K562 (cell line): ENCODE results near the gene NTM. TPM values are rescaled to one million over a fixed set of nuclear protein-coding genes. Genes with fewer than 3 reads are reported as not detected.

ENCODE experiments used
- ATAC-seq: fragments of 200-7000 bp; cut with Tn5 transposase; 3 replicates; pipeline ENCODE4 v1.9.1; 2020; ENCODE audit warnings: moderate library complexity
- BruUV-seq: library from RNA; stranded (reverse); fragments of 400-500 nt; replicated peaks from 2 replicates; lab custom pipeline; 2021; lab: Mats Ljungman, UMichigan
- CTCF ChIA-PET: fragments of 300-600 bp; formaldehyde crosslinking; extraction: SDS; loops from one replicate; lab custom pipeline; 2021; ENCODE audit warnings: low intra/inter-chr PET ratio; lab: Yijun Ruan, JAX
- POLR2A ChIA-PET: fragments of 300-600, 350-650 bp; sonication (Branson Sonifier 250); formaldehyde crosslinking; extraction: SDS; loops from one replicate; lab custom pipeline; 2021; ENCODE audit warnings: antibody characterized with exemption, inconsistent platforms; lab: Yijun Ruan, JAX
- DNase-seq, 4 experiments: peaks; one replicate each; pipeline versions ENCODE4 v3.0.0 to v3.0.0-alpha.2; 2011 to 2018; ENCODE audit warnings: low spot score in 3 of 4, mixed read lengths in 3 of 4; ENCODE audit errors: extremely low read depth in 1 of 4
- FAIRE-seq: peaks from 2 replicates; lab custom pipeline; 2011; peaks lifted over from hg19 to GRCh38; lab: Jason Lieb, UNC
- H2AFZ ChIP-seq: 2 replicates; pipeline ENCODE4 v1.6.0; 2011; ENCODE audit warnings: low read depth, low read length, control low read depth, inconsistent platforms
- H3K27ac ChIP-seq: fragments of 200-600 bp; 3 replicates; pipeline ENCODE4 v1.8.0; 2011; ENCODE audit warnings: low read depth, mild to moderate bottlenecking, control low read depth, inconsistent platforms, low read length, moderate library complexity, mixed read lengths; ENCODE audit errors: extremely low read depth
- H3K27me3 ChIP-seq, 2 experiments: fragments of 300-600 bp in 1 of 2; 2 replicates in 1 of 2; 3 replicates in 1 of 2; pipeline versions ENCODE4 v1.6.0 to v1.8.0; 2011; ENCODE audit warnings: inconsistent platforms in 2 of 2, low read length in 2 of 2, mild to moderate bottlenecking in 1 of 2, mixed read lengths in 1 of 2, moderate library complexity in 1 of 2; ENCODE audit not compliant: control insufficient read depth in 2 of 2, insufficient read depth in 2 of 2
- H3K36me3 ChIP-seq: fragments of 300-600 bp; 3 replicates; pipeline ENCODE4 v1.8.0; 2011; ENCODE audit warnings: mild to moderate bottlenecking, low read length, inconsistent platforms; ENCODE audit not compliant: control insufficient read depth, insufficient read depth
- H3K4me1 ChIP-seq, 2 experiments: fragments of 200-600 bp in 1 of 2; replicated peaks in 1 of 2; 2 replicates in 1 of 2; 3 replicates in 1 of 2; pipeline versions ENCODE4 v1.5.1 to v1.8.0; 2011; ENCODE audit warnings: inconsistent platforms in 2 of 2, low read length in 2 of 2, mild to moderate bottlenecking in 1 of 2, mixed read lengths in 1 of 2, moderate library complexity in 1 of 2; ENCODE audit not compliant: control insufficient read depth in 2 of 2, insufficient read depth in 2 of 2
- H3K4me2 ChIP-seq: 2 replicates; pipeline ENCODE4 v1.6.1; 2011; ENCODE audit warnings: low read length, control low read depth, inconsistent platforms, mixed read lengths; ENCODE audit not compliant: insufficient read depth
- H3K4me3 ChIP-seq: fragments of 200-600 bp; sonication (generic), shearing (Covaris generic); 2 replicates; pipeline ENCODE4 v1.5.1; 2016; ENCODE audit warnings: control low read depth, inconsistent platforms
- H3K79me2 ChIP-seq: fragments of 200-600 bp; 3 replicates; pipeline ENCODE4 v1.8.0; 2011; ENCODE audit warnings: low read length, inconsistent platforms; ENCODE audit not compliant: control insufficient read depth, insufficient read depth
- H3K9ac ChIP-seq, 2 experiments: 2 replicates each; pipeline versions ENCODE4 v1.6.0 to v1.6.1; 2011; ENCODE audit warnings: low read depth in 2 of 2, low read length in 2 of 2, control low read depth in 1 of 2, inconsistent platforms in 1 of 2, mild to moderate bottlenecking in 1 of 2, mixed read lengths in 1 of 2; ENCODE audit not compliant: insufficient read depth in 1 of 2
- H3K9me1 ChIP-seq: one replicate; pipeline ENCODE4 v1.6.0; 2011; ENCODE audit warnings: inconsistent platforms, mild to moderate bottlenecking, low read length, moderate library complexity; ENCODE audit not compliant: control insufficient read depth, insufficient read depth
- H3K9me3 ChIP-seq: replicated peaks from 2 replicates; pipeline ENCODE4 v1.5.1; 2011; ENCODE audit warnings: low read depth, low read length, inconsistent platforms; ENCODE audit not compliant: control insufficient read depth, insufficient read depth
- H4K20me1 ChIP-seq: replicated peaks from 2 replicates; pipeline ENCODE4 v1.6.1; 2011; ENCODE audit warnings: low read length, inconsistent platforms, mixed read lengths; ENCODE audit not compliant: control insufficient read depth, insufficient read depth
- SIN3B ChIP-seq: fragments of 450-650 bp; IDR thresholded peaks from 2 replicates; pipeline ENCODE4 v1.6.1; 2017; ENCODE audit warnings: low read depth, mild to moderate bottlenecking, moderate library complexity
- SMAD3 ChIP-seq: fragments of 450-650 bp; formaldehyde crosslinking; conservative IDR thresholded peaks from 2 replicates; pipeline ENCODE4 v1.4.0; 2020; ENCODE audit warnings: mild to moderate bottlenecking
- SRSF7 ChIP-seq: fragments of 200-400 bp; formaldehyde crosslinking; optimal IDR thresholded peaks from 2 replicates; pipeline ENCODE3; 2017; ENCODE audit warnings: mild to moderate bottlenecking, low read depth, low read length
- STAG1 ChIP-seq: sonication (generic); formaldehyde crosslinking; IDR thresholded peaks from 2 replicates; pipeline ENCODE4 v1.5.0; 2020; ENCODE audit warnings: missing genetic modification reagents, borderline replicate concordance
- TEAD2 ChIP-seq: fragments of 450-650 bp; IDR thresholded peaks from 2 replicates; pipeline ENCODE4 v1.6.1; 2016; ENCODE audit warnings: missing genetic modification characterization, control low read depth, missing compliant biosample characterization
- WGBS: fragments of 100-300 bp; shearing (Covaris generic); methylation state at CpG from one replicate; pipeline ENCODE4 v1.1.6; 2016; ENCODE audit warnings: low coverage, mixed read lengths; ENCODE audit not compliant: insufficient coverage; ENCODE audit errors: missing lambda C conversion rate; 5-methylcytosine and 5-hydroxymethylcytosine counted together
- in situ Hi-C: fragments of 300-500 bp; cut with MboI; formaldehyde crosslinking; loops from 4 replicates; pipeline ENCODE4 v1.15.0; 2018; ENCODE audit warnings: inconsistent platforms, mixed read lengths
- intact Hi-C: fragments of 100-400 bp; cut with micrococcal nuclease; formaldehyde crosslinking; loops from 2 replicates; pipeline ENCODE4 v1.14.2; 2022
- polyA plus RNA-seq, 8 experiments: library from polyadenylated mRNA; depleted of rRNA in 4 of 8; stranded (reverse) in 5 of 8; unstranded in 3 of 8; fragments of >200 nt; fragmentation: Nextera tagmentation in 2 of 8; fragmentation: Illumina TruSeq in 1 of 8; extraction: Ambion mirVana in 2 of 8; extraction: Trizol in 1 of 8; gene quantifications; 2 replicates each; pipeline versions ENCODE4 v1.2.1 to v1.2.3, GENCODE V29; 2011 to 2014; ENCODE audit warnings: inconsistent platforms in 1 of 8, missing spikeins in 1 of 8
- total RNA-seq, 7 experiments: library from RNA; depleted of rRNA in 6 of 7; stranded (reverse); fragments of >200 nt in 6 of 7; fragmentation: Illumina TruSeq in 2 of 7; extraction: Trizol in 2 of 7; gene quantifications; 2 replicates each; pipeline versions ENCODE4 v1.2.1 to v1.2.3, GENCODE V29; 2011 to 2021; ENCODE audit warnings: low replicate concordance in 1 of 7
- TF ChIP-seq, protein P1 (sequence below), 2 experiments: fragments of 450-650 bp; formaldehyde crosslinking in 1 of 2; IDR thresholded peaks; 2 replicates each; pipeline versions ENCODE4 v1.4.0 to v1.6.1; 2014 to 2020; ENCODE audit warnings: mild to moderate bottlenecking in 2 of 2, borderline replicate concordance in 1 of 2, low read depth in 1 of 2

Gene NTM
- total and polyA plus RNA-seq, 9 of the 15 experiments (the other 6 are each of a cell fraction or from before 2014, with no cell fraction given) = not detected

DNA sequence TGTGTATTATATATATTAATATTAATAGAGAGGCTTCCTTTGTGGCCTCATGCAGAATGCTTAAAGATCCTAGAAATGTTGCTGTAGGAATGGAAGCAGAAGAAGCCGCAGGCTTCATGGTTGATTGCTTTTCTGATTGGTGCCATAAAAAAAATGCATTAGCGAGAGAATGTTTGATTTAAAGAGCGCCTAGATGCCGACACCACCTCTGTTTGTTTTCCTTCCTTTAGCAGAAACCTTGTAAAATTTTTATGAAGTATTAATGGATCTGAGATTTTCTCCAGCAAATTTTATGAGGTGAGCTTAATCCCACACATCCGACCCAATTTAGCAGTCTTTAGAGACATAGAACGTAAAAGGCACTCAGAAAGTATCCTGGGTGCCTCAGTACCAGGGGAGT is 587.5 kb downstream of the NTM start:
- ChIA-PET CTCF (no interaction called here), POLR2A (no interaction called here)
- no TSS peak for BruUV-seq
- no peak overlapping the region for H3K9ac ChIP-seq
- DNase-seq = no peak
- FAIRE-seq = no peak
- H3K9me1 ChIP-seq = no peaks in the 10 kb centered on the region
- intact Hi-C loops = no loop called here
- no peaks in the 10 kb centered on the region for H3K79me2 ChIP-seq
- H3K27ac ChIP-seq = no peak overlapping the region
- H2AFZ ChIP-seq = no peak overlapping the region
- in situ Hi-C loops = no loop called here
- H3K4me2 ChIP-seq = no peak overlapping the region
- 0% methylated on average over 6 of the region's 6 CpGs for WGBS
- ATAC-seq = no peak
- H3K4me1 ChIP-seq = no peaks in the 10 kb centered on the region
- no peak overlapping the region for H3K4me3 ChIP-seq
- 0 out of 2 replicates have a peak, but pooled peaks cover 2% of the 10 kb centered on the region for H3K9me3 ChIP-seq
- H3K36me3 ChIP-seq = no peaks in the 10 kb centered on the region
- no peaks in the 10 kb centered on the region for H4K20me1 ChIP-seq
- H3K27me3 ChIP-seq = no peaks in the 10 kb centered on the region
- TF ChIP-seq SMAD3 (CRISPR knock-in tag) = no peak
- TF ChIP-seq SRSF7 = no peak
- no peak for TF ChIP-seq STAG1 (CRISPR knock-in tag)
- TF ChIP-seq, protein P1, sequence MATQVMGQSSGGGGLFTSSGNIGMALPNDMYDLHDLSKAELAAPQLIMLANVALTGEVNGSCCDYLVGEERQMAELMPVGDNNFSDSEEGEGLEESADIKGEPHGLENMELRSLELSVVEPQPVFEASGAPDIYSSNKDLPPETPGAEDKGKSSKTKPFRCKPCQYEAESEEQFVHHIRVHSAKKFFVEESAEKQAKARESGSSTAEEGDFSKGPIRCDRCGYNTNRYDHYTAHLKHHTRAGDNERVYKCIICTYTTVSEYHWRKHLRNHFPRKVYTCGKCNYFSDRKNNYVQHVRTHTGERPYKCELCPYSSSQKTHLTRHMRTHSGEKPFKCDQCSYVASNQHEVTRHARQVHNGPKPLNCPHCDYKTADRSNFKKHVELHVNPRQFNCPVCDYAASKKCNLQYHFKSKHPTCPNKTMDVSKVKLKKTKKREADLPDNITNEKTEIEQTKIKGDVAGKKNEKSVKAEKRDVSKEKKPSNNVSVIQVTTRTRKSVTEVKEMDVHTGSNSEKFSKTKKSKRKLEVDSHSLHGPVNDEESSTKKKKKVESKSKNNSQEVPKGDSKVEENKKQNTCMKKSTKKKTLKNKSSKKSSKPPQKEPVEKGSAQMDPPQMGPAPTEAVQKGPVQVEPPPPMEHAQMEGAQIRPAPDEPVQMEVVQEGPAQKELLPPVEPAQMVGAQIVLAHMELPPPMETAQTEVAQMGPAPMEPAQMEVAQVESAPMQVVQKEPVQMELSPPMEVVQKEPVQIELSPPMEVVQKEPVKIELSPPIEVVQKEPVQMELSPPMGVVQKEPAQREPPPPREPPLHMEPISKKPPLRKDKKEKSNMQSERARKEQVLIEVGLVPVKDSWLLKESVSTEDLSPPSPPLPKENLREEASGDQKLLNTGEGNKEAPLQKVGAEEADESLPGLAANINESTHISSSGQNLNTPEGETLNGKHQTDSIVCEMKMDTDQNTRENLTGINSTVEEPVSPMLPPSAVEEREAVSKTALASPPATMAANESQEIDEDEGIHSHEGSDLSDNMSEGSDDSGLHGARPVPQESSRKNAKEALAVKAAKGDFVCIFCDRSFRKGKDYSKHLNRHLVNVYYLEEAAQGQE (IDR thresholded peaks at IDR 0.05; ENCODE audit: borderline replicate concordance) = no peak
- TF ChIP-seq, protein P1 (CRISPR knock-in tag; IDR thresholded peaks at IDR 0.05; ENCODE audit: low read depth) = no peak
- no peak for TF ChIP-seq TEAD2
- no peak for TF ChIP-seq SIN3B
